NCI-H146 treated with DMSO at 0.1 percent for 48 hours (cell line): ENCODE data around the gene NEURL2.
A peak's percentile ranks its signal among the peaks of the same experiment; 100 is the strongest.
"Not testable (repeated sequence)": the region's sequence is repeated elsewhere in the genome, so short reads cannot be mapped to it uniquely, and the experiment has no call there.

Experiments
- DNase-seq: peaks from one replicate; lab custom pipeline; 2025; ENCODE audit not compliant: unreplicated experiment; lab: John Stamatoyannopoulos, UW

The NEURL2 gene

DNA sequence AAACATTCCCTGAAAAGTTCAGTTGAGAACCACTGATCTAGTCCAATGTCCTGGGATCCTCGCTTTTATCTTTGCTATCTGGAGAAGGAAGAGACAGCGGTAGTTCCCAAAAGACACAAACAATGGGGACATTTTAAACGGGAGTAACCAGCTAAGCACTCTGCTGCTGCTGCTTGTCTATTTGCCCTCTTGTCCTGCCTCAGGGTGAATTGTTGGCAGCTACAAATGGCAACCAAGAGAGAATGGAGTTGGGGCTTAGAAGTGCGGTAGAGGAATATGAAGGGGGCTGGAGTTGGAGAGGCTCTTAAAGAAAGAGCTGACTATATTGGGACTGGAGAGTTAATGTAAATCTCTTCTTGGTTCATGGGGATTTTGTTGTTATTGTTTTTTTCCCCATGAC, 16.4 kb downstream of the NEURL2 start:
- no peak for DNase-seq

- DNase-seq: not testable (repeated sequence)
These were observed 16.9 kb downstream of the NEURL2 start for GRCh38 chr20:45874104-45874481.

DNA sequence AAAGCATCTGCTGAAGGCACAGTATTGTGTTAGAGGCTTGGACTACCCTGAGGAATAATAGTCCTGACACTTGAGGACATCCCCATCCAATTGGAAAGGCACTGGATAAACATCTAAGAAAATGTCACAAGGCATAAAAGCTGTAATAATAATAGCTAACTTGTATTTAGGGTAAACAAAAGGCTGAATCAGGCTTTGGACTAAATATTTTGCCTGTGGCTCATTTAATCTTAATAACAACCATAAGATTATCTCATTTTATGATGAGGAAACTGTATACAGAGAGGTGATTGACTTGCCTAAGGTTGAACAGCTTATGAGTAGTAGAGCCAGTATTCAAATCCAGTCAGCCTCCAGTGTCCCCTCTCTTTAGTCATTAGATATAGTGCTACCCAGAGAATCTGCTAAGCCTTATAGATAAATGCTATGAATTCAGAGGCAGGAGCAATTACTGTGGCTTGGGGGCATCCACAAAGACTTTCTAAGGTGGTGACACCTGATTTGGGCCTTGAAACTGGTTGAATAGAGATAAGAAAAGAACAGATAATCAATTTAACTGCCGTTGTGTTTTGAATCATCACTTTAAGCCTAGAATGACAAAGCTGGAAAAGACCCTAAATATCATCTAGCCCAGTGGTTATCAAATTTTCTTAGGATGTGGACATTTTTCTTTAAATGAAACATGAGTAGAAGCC, 17.5 kb downstream of the NEURL2 start:
- no peak for DNase-seq

GRCh38 chr20:45872626-45873025, 18.4 kb downstream of the NEURL2 start:
- no peak for DNase-seq

- DNase-seq: no peak
These were observed 23.2 kb downstream of the NEURL2 start for GRCh38 chr20:45867819-45868176.

DNA sequence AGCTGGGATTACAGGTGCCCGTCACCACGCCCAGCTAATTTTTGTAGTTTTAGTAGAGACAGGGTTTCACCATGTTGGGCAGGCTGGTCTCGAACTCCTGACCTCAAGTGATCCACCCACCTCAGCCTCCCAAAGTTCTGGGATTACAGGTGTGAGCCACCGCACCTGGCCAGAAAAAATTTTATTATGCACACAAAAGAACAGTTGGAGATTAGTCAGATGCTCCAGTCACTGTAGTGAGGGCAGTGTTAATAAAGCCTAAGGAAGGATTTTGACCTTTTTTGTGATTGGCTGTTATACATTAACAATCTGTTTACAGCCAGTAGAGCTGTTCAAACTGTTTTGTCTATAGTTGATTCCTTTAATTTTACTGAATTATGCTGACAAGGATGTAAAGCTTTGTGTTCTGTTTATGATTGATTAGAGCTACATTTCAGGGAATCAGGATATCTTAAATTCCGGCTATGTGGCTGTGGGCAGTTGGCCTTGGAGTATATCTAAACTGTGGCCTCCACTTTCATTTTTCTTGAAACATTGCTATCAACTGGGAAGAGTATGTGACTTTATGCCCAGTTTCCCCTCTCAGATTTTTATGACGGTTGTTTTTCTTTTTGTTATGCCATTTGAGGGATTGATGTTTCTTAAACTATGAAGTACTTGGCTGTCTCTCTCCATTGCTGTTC, 23.7 kb downstream of the NEURL2 start:
- no peak for DNase-seq

GRCh38 chr20:45866454-45866853, 24.6 kb downstream of the NEURL2 start:
- DNase-seq: no peak

- no peak for DNase-seq
These were observed 27.2 kb downstream of the NEURL2 start for GRCh38 chr20:45863543-45864470.

DNA sequence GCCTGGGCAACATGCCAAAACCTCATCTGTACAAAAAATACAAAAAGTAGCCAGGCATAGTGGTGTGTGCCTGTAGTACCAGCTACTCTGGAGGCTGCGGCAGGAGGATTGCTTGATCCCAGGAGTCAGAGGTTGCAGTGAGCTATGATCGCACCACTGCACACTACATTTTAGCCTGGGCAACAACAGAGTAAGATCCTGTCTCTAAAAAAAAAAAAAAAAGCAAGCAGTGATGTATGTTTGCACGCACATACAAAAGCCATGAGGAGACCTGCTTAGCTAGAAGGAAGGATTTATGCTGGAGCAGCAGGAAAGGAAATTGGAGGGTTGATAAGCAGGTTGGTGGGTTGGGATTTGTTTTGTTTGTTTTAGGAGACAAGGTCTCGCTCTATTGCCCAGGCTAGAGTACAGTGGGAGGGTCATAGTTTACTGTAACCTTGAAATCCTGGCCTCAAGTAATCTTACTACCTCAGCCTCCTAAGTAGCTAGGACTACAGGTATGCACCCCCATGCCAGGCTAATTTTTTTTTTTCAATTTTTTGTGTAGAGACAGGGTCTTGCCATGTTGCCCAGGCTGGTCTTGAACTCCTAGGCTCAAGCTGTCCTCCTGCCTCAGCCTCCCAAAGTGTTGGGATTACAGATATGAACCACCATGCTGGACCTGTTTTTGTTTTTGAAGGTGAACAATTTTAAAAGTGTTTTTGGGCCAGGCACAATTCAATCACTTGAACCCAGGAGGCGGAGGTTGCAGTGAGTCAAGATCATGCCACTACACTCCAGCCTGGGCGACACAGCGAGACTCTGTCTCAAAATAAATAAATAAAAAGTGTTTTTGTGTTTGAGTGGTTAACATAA, 29.6 kb downstream of the NEURL2 start:
- no peak for DNase-seq

DNA sequence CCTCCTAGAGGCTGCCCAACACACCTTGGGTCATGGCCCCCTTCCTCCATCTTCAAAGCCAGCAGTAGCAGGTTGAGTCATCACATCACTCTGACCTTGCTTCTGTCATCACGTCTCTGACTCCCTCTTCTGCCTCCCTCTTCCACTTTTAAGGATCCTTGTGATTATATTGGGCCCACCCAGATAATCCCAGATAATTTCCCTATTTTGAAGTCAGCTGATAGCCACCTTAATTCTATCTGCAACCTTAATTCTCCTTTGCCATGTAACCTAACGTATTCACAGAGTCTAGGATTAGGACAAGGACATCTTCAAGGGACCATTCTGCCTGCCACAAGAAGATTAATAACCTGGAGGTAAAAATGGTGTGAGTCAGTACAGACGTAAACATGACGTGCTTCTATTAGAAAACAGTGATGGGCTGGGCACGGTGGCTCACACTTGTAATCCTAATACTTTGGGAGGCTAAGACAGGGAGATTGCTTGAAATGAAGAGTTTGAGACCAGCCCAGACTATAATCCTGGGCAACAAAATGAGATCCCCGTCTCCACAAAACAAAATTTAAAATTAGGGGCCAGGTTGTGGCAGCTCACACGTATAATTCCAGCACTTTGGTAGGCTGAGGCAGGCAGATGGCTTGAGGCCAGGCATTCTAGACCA, 30.3 kb downstream of the NEURL2 start:
- no peak for DNase-seq

DNA sequence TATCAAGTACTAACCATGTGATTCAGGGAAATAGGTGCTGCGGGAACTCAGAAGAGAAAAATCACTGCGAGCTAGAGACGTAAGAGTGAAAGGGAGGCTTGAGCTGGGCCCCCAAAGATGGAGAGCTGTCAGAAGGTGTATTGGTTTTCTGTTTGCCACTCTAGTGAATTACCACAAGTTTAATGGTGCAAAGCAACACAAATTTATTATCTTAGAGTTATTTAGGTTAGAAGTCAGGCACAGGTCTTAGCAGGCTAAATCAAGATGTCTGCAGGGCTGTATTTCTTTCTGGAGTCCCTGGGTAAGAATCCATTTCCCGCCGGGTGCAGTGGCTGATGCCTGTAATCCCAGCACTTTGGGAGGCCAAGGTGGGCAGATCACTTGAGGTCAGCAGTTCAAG, 31.1 kb downstream of the NEURL2 start:
- DNase-seq: no peak

GRCh38 chr20:45857882-45858216, 33.2 kb downstream of the NEURL2 start:
- DNase-seq: no peak

GRCh38 chr20:45857114-45857881, 33.7 kb downstream of the NEURL2 start, which contains the start of the genes ACOT8 and ZSWIM3:
Gene ACOT8 (minus strand): TSS chr20:45857392. CDS start chr20:45857315, 77 bp downstream.
Gene ZSWIM3 (plus strand): TSS chr20:45857614. CDS start chr20:45857826, 212 bp downstream.
- peak; percentile 100 for DNase-seq

DNA sequence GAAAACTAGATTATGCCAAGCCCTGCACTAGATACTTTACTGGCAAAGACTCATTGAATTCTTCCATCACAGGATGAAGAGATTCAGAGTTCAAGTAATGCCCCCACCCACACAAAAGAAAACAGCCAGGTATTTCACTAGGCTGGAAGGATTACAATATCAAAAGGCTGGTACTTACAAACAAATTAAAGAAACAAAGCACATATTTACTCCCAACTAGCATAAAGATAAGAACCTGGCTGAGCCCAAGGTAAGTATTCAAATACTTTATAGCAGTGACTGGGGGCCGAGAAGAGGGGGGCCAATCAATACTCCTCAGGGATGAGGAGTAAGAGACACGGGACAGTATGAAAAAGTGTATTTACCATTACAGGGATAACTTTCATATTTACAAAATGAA, 37.5 kb downstream of the NEURL2 start:
- DNase-seq: no peak

DNA sequence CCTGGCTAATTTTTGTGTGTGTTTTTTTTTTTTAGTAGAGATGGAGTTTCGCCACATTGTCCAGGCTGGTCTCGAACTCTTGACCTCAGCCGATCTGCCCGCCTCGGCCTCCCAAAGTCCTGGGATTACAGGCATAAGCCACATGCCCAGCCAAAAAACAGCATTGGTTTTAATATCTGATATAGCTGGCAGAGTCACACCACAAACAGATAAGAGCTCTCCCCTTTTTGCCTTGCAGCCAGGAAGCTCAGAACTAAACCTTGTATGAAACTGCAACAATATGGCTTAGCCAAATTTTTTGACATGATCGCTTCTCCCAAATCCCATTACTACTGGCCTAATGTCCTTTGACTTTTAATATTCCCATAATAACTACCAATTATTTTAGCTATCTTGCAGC, 38.7 kb downstream of the NEURL2 start:
- DNase-seq: no peak

DNA sequence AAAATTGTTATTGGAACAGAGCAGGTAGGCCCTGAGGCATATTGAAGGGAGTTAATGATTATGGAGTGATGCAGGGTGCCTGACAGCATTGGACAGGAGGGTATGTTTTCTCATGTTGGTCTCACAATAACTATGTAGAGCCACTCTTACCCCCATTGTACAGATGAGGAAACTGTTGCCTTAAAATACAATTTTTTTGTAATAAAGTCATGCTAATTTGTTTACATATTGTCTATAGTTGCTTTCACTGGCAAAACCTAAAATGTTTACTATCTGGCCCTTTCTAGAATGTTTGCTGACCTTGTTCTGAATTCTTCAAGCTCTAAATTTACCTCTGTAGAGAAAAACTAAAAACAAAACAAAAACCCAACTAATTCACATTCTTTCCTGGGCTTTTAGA, 39.5 kb downstream of the NEURL2 start:
- DNase-seq: no peak

DNA sequence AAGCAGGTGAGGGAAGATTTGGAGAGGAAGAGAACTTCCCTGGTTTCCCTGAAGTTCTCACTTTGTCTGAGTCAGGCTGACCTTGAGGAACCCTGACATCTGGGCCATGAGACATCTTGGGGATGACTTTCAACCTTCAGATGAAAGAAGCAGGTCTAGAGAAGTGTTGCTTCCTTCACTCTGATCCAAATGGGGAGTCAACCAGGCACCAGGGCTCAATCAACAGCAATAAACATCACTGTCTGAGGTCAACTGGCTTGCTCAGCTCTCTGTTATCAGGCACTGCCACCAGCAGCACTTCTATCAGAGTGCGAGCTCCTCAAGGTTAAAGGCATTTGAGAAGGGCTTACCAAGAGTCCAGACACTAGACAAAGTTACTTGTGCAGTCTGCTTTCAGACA, 40.1 kb downstream of the NEURL2 start:
- no peak for DNase-seq

DNA sequence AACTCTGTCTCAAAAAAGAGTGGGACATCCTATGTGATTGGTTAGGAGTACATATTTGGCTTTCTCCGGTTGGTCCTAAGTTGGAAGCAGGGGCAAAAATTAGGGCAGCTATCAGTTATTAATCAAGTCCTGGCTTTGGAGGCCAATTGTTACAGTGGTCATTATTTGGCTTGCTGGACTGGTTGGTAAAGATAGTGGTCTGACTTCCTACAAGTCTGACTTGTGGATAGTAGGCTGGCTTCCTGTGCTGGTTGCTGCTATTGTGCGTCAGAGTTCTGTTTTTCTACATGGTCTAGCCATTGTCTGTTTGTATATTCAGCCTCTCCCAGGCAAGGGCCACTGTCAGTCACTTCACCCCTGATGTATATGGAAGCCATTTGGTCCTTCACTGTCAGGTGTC, 40.8 kb downstream of the NEURL2 start:
- DNase-seq: no peak

GRCh38 chr20:45848969-45849582, 41.9 kb downstream of the NEURL2 start:
- DNase-seq: no peak
